Stimulated activated CD4-positive, alpha-beta T cell treated with anti-CD3 and anti-CD28 coated beads, TNF-alpha, amount 100 ng/mL, for 48 hours (primary cell): ENCODE results near the gene NEURL2.
A peak's percentile ranks its signal among the peaks of the same experiment; 100 is the strongest.

Source experiments
- DNase-seq, 3 donors: peaks; one replicate each; pipeline ENCODE4 v3.0.0-alpha.2; 2020; ENCODE audit warnings: low read depth in 3 of 3

The NEURL2 gene

DNA sequence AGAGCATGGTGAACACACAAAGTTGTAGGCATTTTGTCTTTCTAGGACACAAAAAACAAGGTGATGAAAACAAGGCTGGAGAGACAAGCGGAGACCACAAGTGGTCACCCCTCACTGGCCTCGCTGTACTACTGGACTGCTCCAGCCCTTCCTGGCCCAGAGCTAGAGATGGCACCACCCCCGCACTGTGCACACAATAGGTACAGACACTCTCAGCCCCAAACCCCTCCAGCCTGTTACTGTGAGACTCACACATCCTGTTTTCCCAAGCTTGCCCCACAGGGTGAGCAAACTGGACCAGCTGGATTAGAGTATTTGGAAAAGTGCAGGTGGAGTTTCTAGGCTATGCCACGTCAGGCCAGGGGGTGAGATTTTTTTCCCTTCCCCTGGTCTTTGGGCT, 18.4 kb downstream of the NEURL2 start:
- no peak for DNase-seq

DNA sequence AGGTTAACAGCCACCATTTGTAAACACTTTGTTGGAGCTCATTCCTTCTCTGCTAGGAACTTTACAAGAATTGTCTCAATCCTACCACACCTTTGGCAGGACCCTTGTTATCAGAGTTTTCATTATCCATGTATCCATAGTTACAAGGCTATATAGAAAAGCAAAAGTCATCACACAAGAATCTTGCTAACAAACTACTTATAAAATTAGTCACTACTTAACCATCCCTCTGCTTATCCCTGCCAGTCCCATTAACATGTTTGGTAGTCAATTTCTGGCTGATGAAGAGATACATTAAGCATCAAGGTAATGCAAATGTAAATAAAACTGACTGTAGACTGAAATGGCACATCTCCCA, 23.2 kb downstream of the NEURL2 start:
- no peak for DNase-seq

DNA sequence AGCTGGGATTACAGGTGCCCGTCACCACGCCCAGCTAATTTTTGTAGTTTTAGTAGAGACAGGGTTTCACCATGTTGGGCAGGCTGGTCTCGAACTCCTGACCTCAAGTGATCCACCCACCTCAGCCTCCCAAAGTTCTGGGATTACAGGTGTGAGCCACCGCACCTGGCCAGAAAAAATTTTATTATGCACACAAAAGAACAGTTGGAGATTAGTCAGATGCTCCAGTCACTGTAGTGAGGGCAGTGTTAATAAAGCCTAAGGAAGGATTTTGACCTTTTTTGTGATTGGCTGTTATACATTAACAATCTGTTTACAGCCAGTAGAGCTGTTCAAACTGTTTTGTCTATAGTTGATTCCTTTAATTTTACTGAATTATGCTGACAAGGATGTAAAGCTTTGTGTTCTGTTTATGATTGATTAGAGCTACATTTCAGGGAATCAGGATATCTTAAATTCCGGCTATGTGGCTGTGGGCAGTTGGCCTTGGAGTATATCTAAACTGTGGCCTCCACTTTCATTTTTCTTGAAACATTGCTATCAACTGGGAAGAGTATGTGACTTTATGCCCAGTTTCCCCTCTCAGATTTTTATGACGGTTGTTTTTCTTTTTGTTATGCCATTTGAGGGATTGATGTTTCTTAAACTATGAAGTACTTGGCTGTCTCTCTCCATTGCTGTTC, 23.7 kb downstream of the NEURL2 start:
- no peak for DNase-seq

DNA sequence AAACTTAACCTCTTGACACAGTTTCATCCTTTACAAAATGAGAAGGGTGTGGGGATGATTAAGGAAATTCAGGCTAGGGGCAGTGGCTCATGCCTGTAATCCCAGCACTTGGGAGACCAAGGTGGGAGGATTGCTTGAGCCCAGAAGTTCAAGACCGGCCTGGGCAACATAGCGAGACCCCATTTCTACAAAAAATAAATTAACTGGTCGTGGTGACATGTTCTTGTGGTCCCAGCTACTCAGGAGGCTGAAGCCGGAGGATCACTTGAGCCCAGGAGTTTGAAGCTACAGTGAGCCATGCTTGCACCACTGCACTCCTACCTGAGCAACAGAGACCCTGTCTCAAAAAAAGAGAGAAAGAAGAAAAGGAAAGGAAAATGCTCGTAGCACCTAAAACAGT, 24.6 kb downstream of the NEURL2 start:
- no peak for DNase-seq

DNA sequence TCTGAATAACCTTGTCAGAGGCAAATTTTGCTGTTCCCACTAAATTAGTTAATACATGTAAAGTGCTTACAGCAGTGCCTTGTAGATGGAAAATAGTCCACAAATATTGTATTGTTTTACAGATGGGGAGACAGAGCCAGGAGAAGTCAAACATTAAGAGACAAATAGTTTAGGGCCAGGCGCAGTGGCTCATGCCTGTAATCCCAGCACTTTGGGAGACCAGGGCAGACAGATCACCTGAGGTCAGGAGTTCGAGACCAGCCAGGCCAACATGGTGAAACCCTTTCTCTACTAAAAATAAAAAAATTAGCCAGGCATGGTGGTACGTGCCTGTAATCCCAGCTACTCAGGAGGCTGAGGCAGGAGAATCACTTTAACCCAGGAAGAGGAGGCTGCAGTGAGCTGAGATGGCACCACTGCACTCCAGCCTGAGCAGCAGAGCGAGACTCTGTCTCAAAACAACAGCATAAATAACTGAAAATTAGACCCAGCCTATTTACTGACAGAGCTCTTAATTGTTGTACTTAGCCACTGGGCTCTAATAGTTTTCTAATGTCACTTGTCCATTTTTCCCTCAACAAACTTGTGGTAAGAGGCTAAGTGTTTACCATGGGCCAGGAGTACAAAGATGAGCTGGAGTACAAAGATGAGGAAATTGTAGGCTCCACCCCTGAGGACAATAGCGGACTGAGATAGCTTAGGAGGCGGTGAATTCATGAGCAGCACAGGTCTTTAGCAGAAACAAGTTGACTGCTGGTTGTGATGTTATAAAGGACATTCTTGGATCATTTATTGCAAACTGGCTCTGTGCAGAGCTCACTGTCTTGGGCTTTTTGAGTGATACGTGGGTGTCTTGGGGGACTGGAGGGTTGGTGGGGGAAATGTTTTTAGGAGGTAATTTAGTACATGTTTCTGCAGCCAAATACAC, 27.2 kb downstream of the NEURL2 start:
- no peak for DNase-seq

DNA sequence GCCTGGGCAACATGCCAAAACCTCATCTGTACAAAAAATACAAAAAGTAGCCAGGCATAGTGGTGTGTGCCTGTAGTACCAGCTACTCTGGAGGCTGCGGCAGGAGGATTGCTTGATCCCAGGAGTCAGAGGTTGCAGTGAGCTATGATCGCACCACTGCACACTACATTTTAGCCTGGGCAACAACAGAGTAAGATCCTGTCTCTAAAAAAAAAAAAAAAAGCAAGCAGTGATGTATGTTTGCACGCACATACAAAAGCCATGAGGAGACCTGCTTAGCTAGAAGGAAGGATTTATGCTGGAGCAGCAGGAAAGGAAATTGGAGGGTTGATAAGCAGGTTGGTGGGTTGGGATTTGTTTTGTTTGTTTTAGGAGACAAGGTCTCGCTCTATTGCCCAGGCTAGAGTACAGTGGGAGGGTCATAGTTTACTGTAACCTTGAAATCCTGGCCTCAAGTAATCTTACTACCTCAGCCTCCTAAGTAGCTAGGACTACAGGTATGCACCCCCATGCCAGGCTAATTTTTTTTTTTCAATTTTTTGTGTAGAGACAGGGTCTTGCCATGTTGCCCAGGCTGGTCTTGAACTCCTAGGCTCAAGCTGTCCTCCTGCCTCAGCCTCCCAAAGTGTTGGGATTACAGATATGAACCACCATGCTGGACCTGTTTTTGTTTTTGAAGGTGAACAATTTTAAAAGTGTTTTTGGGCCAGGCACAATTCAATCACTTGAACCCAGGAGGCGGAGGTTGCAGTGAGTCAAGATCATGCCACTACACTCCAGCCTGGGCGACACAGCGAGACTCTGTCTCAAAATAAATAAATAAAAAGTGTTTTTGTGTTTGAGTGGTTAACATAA, 29.6 kb downstream of the NEURL2 start:
- no peak for DNase-seq

DNA sequence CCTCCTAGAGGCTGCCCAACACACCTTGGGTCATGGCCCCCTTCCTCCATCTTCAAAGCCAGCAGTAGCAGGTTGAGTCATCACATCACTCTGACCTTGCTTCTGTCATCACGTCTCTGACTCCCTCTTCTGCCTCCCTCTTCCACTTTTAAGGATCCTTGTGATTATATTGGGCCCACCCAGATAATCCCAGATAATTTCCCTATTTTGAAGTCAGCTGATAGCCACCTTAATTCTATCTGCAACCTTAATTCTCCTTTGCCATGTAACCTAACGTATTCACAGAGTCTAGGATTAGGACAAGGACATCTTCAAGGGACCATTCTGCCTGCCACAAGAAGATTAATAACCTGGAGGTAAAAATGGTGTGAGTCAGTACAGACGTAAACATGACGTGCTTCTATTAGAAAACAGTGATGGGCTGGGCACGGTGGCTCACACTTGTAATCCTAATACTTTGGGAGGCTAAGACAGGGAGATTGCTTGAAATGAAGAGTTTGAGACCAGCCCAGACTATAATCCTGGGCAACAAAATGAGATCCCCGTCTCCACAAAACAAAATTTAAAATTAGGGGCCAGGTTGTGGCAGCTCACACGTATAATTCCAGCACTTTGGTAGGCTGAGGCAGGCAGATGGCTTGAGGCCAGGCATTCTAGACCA, 30.3 kb downstream of the NEURL2 start:
- DNase-seq: no peak

DNA sequence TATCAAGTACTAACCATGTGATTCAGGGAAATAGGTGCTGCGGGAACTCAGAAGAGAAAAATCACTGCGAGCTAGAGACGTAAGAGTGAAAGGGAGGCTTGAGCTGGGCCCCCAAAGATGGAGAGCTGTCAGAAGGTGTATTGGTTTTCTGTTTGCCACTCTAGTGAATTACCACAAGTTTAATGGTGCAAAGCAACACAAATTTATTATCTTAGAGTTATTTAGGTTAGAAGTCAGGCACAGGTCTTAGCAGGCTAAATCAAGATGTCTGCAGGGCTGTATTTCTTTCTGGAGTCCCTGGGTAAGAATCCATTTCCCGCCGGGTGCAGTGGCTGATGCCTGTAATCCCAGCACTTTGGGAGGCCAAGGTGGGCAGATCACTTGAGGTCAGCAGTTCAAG, 31.1 kb downstream of the NEURL2 start:
- DNase-seq: no peak

DNA sequence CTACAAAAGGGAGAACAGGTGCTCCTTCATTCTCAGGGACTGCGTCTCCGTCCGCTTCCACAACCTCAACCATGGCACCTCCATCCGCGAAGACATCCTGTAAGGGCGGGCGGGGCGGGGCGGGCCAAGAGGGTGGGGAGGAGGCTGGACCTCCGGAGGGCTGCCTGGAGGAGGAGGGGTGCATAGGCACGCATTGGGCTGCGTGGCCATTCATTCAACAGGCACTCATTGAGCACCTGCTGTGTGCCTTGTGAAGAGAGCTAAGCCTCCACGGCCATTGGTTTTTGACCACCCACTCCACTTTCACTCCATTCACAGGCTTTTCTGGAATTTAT, 33.2 kb downstream of the NEURL2 start:
- DNase-seq: peak; percentile 16 to 44 (median 37)

DNA sequence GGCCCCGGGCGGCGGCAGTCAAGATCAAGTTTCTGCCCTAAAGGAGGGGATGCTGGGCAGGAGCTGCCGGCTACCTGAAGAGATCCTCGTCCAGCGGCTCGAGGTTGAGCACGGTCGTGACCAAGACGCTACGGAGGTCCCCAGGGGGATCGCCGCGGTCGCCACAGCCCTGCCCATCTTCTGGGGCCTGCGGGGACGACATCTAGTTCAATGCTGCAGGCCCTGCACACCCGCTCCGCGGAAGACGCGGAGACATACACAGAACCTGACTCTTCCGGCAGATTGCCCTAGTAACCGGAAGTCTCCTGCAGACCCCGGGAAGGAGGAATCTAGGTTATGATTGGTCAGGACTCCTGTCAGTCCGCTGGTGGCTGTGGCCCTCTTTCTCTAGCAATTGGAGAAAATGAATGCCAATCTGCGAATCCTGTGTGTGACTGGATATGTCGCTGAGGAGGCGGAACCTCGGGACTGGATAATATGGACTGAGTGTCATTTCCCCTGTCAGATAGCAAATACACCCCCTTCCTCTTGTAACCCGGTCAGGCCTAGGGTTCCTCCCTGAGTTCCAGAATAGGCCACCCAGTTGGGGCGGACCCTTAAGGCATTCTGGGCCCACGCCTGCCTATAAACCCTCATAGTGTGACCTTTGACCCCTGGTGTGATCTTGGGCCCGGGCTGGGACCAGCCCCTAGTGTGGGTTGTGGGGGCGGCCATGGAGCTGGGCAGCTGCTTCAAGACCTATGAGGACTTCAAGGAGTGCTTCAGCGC, 33.7 kb downstream of the NEURL2 start, which contains the start of the genes ACOT8 and ZSWIM3:
Gene ACOT8, minus strand, starts transcription at position 279 of the 768 bp plus-strand sequence. Its CDS starts 77 bp downstream, at position 202.
Gene ZSWIM3, plus strand, starts transcription at position 501 of the 768 bp plus-strand sequence. Its CDS starts 212 bp downstream, at position 713.
- peak; percentile 85 to 95 (median 90) for DNase-seq

DNA sequence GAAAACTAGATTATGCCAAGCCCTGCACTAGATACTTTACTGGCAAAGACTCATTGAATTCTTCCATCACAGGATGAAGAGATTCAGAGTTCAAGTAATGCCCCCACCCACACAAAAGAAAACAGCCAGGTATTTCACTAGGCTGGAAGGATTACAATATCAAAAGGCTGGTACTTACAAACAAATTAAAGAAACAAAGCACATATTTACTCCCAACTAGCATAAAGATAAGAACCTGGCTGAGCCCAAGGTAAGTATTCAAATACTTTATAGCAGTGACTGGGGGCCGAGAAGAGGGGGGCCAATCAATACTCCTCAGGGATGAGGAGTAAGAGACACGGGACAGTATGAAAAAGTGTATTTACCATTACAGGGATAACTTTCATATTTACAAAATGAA, 37.5 kb downstream of the NEURL2 start:
- no peak for DNase-seq

DNA sequence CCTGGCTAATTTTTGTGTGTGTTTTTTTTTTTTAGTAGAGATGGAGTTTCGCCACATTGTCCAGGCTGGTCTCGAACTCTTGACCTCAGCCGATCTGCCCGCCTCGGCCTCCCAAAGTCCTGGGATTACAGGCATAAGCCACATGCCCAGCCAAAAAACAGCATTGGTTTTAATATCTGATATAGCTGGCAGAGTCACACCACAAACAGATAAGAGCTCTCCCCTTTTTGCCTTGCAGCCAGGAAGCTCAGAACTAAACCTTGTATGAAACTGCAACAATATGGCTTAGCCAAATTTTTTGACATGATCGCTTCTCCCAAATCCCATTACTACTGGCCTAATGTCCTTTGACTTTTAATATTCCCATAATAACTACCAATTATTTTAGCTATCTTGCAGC, 38.7 kb downstream of the NEURL2 start:
- no peak for DNase-seq

DNA sequence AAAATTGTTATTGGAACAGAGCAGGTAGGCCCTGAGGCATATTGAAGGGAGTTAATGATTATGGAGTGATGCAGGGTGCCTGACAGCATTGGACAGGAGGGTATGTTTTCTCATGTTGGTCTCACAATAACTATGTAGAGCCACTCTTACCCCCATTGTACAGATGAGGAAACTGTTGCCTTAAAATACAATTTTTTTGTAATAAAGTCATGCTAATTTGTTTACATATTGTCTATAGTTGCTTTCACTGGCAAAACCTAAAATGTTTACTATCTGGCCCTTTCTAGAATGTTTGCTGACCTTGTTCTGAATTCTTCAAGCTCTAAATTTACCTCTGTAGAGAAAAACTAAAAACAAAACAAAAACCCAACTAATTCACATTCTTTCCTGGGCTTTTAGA, 39.5 kb downstream of the NEURL2 start:
- no peak for DNase-seq

DNA sequence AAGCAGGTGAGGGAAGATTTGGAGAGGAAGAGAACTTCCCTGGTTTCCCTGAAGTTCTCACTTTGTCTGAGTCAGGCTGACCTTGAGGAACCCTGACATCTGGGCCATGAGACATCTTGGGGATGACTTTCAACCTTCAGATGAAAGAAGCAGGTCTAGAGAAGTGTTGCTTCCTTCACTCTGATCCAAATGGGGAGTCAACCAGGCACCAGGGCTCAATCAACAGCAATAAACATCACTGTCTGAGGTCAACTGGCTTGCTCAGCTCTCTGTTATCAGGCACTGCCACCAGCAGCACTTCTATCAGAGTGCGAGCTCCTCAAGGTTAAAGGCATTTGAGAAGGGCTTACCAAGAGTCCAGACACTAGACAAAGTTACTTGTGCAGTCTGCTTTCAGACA, 40.1 kb downstream of the NEURL2 start:
- DNase-seq: no peak

DNA sequence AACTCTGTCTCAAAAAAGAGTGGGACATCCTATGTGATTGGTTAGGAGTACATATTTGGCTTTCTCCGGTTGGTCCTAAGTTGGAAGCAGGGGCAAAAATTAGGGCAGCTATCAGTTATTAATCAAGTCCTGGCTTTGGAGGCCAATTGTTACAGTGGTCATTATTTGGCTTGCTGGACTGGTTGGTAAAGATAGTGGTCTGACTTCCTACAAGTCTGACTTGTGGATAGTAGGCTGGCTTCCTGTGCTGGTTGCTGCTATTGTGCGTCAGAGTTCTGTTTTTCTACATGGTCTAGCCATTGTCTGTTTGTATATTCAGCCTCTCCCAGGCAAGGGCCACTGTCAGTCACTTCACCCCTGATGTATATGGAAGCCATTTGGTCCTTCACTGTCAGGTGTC, 40.8 kb downstream of the NEURL2 start:
- no peak for DNase-seq

DNA sequence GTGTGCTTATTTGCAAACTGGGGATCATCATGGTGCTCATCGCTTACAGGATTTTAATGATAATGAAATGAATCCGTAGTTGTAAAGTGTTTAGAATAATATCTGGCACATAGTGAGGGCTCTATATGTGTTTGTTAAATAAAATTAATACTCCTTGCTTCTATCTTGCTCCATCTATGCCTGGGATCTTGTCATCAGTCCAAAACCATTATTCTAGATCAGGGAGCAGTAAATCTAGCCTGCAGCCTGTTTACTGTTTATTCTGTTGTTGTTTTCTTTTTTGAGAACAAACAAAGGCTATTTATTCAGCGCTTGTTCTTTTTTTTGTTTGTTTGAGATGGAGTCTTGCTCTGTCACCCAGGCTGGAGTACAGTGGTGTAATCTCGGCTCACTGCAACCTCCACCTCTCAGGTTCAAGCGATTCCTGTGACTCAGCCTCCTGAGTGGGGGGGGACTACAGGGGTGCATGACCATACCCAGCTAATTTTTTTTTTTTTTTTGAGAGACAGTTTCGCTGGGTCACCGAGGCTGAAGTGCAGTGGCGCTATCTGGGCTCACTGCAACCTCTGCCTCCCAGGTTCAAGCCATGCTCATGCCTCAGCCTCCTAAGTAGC, 41.9 kb downstream of the NEURL2 start:
- DNase-seq: no peak

DNA sequence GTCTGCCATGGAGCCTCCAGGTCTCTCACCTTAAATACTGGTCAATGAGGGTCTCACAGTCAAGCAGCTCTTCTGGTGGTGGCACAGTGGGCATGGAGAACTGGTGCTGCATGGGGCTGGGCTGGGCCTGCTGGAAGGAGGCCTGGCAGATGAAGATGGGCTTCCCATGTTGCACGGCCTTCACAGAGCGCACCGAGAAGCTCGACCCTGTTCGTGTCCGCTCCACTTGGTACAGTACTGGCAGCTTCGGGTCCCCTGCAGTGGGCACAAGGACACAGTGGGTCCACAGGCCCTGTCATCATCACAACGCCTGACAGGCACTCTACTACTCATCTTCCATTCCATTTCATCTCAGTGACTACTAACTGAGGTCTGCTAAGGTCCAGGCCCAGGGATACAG, 42.6 kb downstream of the NEURL2 start:
- no peak for DNase-seq

DNA sequence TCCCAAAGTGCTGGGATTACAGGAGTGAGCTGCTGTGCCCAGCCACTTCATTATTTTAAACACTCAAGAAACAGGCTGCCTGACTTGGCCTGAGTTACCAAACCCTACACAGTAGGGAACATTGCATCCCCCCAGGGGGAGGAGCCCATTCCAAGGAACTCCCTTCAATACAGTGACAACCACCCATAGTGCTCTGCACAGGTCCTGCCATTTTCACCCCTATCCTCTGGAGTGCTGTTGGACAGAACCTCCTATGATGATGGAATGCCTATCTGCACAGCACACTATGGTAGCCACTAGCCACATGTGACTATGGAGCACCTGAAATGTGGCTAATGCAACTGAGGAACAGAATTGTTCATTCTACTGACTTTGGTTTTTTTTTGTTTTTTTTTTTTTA, 45.6 kb downstream of the NEURL2 start:
- DNase-seq: no peak

DNA sequence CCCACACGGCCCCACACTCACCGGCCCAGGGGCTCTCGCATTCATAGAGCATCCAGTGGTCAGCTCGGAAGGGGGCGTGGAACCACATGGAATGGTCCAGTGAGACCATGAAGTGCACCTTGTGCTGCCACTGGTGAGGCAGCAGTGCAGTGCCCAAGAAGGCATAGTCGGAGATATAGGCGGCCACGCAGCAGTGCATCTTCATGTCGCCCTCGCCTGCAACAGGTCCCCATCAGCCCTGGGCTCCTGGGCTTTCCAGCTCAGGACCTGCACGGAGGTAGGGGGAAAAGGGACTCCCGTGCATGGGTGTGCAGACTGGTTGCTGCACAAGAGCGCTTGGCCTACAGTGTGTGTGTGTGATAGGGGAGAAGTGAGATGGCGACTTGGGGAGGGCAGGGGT, 47.5 kb downstream of the NEURL2 start:
- DNase-seq: no peak

DNA sequence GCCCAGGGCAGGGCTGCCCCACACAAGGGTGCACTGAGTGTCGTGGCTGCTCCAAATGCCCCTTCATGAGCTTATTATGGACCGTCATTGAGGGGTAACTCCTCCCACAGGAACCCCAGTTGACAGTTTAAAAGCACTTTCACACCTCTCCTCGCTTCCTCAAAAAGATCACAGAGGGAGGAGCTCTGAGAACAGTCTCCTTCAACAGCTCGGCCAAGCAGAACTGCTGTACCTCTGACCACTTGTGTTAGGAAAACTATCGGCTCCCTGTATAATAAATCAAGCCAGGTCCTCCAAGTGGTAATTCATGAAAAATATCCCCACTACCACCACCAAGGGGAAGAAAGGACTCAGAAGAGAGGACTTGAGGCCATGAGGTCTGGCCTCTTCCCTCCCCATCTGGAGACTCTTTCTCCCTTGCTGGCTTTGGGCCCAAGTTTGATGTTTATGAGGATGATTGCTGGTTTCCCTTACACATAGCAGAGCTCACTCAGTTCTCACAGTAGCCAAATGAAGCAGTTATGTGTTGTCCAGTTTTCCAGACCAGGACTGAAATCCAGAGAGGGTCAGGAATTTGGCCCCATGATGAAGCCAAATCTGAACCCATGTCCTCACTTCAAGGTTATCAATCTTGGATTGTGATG, 48.7 kb downstream of the NEURL2 start:
- DNase-seq: no peak
